Aorta (tissue), 5 donors: ENCODE measurements around the gene CDNF. TPM values are rescaled to one million over a fixed set of nuclear protein-coding genes. Genes with fewer than 3 reads are reported as not detected.

Experiments used
- ATAC-seq: fragments of 200-7000 bp; cut with Tn5 transposase; one replicate; pipeline ENCODE4 v1.9.1; 2022; ENCODE audit warnings: moderate library complexity; ENCODE audit not compliant: low FRiP score
- DNase-seq, 2 donors: peaks; one replicate each; pipeline ENCODE4 v3.0.0-alpha.2; 2020
- H3K27ac ChIP-seq, 2 donors: one replicate each; pipeline ENCODE4 v1.5.1; 2013; ENCODE audit warnings: low read length in 2 of 2, mild to moderate bottlenecking in 2 of 2, moderate library complexity in 2 of 2, control low read depth in 1 of 2, inconsistent platforms in 1 of 2, low read depth in 1 of 2
- H3K27me3 ChIP-seq, 2 donors: one replicate each; pipeline ENCODE4 v1.6.1; 2013; ENCODE audit warnings: control low read depth in 1 of 2, low read length in 1 of 2, mild to moderate bottlenecking in 1 of 2, moderate library complexity in 1 of 2; ENCODE audit not compliant: insufficient read depth in 2 of 2, control insufficient read depth in 1 of 2
- H3K36me3 ChIP-seq, 2 donors: one replicate each; pipeline ENCODE4 v1.6.1; 2013; ENCODE audit warnings: control low read depth in 1 of 2, low read length in 1 of 2, mild to moderate bottlenecking in 1 of 2; ENCODE audit not compliant: insufficient read depth in 2 of 2, control insufficient read depth in 1 of 2
- H3K4me1 ChIP-seq, 2 donors: one replicate each; pipeline ENCODE4 v1.6.1; 2013; ENCODE audit warnings: low read length in 2 of 2, control low read depth in 1 of 2, mild to moderate bottlenecking in 1 of 2, moderate library complexity in 1 of 2; ENCODE audit not compliant: insufficient read depth in 2 of 2, control insufficient read depth in 1 of 2
- H3K4me3 ChIP-seq, 2 donors: one replicate each; pipeline ENCODE4 v1.5.1; 2013; ENCODE audit warnings: low read length in 2 of 2, control low read depth in 1 of 2, mild to moderate bottlenecking in 1 of 2
- H3K9me3 ChIP-seq: one replicate; pipeline ENCODE4 v1.6.1; 2013; ENCODE audit warnings: mild to moderate bottlenecking, low read length; ENCODE audit not compliant: control insufficient read depth
- WGBS, 2 donors: extraction: QIAGEN DNeasy Blood & Tissue Kit; methylation state at CpG; one replicate each; pipeline ENCODE4 v1.1.7; 2013; 5-methylcytosine and 5-hydroxymethylcytosine counted together
- intact Hi-C, 2 donors: fragments of 100-400 bp; cut with DNase I; formaldehyde crosslinking; loops; one replicate each; pipeline versions ENCODE4 v1.14.2 to v1.15.0; 2022
- polyA plus RNA-seq, 2 donors: library from polyadenylated mRNA; stranded (reverse); fragments of 200-250 nt; gene quantifications; one replicate each; pipeline ENCODE4 v1.2.3, GENCODE V29; 2013
- total RNA-seq, 2 donors: library from RNA; stranded (reverse); fragmentation: NEBNext Ultra II Directional; extraction: Animal tissue kit (Norgen Biotek cat#: 25700); gene quantifications; one replicate each; pipeline ENCODE4 v1.2.1, GENCODE V29; 2021
- donor health status: healthy with polysubstance abuse.
- donor health status: Bipolar disorder and iron deficiency.
- donor health status: DM: no; HTN: no; CAD: no.
- donor health status: DM: no; HTN: no; CAD: no.
- donor health status: DM: yes; HTN: yes; CAD: no.

The CDNF gene
- total and polyA plus RNA-seq, 4 donors: 1.3 to 1.9 (median 1.9) TPM; not detected in 1

DNA sequence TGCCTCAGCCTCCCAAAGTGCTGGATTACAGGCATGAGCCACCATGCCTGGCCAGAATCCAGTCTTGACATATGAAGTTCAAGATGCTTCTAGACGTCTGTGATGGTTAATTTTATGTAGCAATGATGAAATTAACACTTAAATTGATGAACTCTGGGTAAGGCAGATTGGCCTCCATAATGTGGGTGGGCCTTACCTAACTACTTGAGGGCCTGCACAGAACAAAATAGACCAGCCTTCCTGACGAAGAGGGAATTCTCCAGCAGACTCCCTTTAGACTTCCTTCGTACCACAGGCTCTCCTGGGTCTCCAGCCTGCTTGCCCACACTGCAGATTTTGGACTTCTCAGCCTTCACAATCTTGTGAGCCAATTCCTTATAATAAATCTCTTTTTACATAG is 4.7 kb downstream of the CDNF start:
- intact Hi-C loops: no loop called here

DNA sequence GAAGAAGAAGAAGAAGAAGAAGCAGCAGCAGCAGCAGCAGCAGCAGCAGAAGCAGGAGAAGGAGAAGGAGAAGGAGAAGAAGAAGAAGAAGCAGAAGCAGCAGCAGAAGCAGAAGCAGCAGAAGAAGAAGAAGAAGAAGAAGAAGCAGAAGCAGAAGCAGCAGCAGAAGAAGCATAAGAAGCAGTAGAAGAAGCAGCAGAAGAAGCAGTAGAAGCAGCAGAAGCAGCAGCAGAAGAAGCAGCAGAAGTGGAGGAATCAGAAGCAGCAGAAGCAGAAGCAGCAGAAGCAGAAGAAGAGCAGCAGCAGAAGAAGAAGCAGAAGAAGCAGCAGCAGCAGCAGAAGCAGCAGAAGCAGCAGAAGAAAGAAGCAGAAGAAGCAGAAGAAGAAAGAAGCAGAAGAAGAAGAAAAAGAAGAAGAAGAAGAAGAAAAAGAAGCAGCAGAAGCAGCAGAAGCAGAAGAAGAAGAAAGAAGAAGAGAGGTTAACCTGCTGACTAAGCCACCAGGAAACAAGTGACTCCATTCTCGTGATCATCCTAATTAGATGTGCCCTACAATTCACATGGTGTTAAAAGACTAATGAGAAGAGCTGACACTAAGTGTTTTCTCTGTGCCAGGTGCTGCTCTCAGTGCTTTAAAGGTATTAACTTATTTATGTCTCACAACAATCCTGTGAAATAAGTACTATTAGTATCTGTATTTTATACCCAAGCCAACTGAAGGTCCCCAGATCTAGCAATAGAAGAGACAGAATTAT is 11.6 kb downstream of the CDNF start:
- H3K4me3 ChIP-seq: no peak overlapping the region
- H3K9me3 ChIP-seq: no peaks in the 10 kb centered on the region
- H3K4me1 ChIP-seq: no peaks in the 10 kb centered on the region
- ATAC-seq (no peak), DNase-seq (no peak)
- intact Hi-C loops: loop anchor here (5.0 to 10.0 kb wide), 2 partner anchors 91 to 329 kb away; no protein-coding TSS in a partner anchor
- no peaks in the 10 kb centered on the region for H3K36me3 ChIP-seq
- no peaks in the 10 kb centered on the region for H3K27me3 ChIP-seq
- WGBS, 2 donors: 72 to 80% methylated on average over 1 of the region's 1 CpG
- no peak overlapping the region for H3K27ac ChIP-seq

More for the DNA sequence above, 4.7 kb downstream of the CDNF start:
- no peak overlapping the region for H3K27ac ChIP-seq
- no peak overlapping the region for H3K4me3 ChIP-seq
- no peaks in the 10 kb centered on the region for H3K9me3 ChIP-seq
- H3K4me1 ChIP-seq: no peaks in the 10 kb centered on the region
- DNase-seq (no peak), ATAC-seq (no peak)
- H3K36me3 ChIP-seq: no peaks in the 10 kb centered on the region
- no peaks in the 10 kb centered on the region for H3K27me3 ChIP-seq
- WGBS, 2 donors: 77 to 79% methylated on average over 3 of the region's 3 CpGs

DNA sequence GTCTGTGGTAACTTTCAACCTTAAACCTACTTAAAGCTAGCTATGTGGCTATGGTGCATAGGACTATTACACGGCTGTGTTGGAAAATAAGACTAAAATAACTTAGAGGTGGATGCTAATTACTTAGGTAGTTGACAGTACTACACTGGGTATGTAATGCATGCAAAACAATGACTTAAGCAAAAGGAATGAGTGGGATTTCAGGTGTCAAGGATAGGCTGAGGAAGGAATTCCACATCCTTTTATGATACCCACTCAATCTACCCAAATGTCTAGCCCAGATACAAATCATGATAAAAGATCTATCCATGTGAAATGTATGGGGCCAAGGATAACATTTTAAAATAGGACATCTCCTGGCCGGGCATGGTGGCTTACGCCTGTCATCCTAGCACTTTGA is 13.9 kb downstream of the CDNF start:
- ATAC-seq: no peak
- WGBS, 2 donors: 83 to 88% methylated on average over 3 of the region's 3 CpGs
- intact Hi-C loops: loop anchor here (2.0 to 10.0 kb wide), 3 partner anchors 89 to 325 kb away; no protein-coding TSS in a partner anchor

DNA sequence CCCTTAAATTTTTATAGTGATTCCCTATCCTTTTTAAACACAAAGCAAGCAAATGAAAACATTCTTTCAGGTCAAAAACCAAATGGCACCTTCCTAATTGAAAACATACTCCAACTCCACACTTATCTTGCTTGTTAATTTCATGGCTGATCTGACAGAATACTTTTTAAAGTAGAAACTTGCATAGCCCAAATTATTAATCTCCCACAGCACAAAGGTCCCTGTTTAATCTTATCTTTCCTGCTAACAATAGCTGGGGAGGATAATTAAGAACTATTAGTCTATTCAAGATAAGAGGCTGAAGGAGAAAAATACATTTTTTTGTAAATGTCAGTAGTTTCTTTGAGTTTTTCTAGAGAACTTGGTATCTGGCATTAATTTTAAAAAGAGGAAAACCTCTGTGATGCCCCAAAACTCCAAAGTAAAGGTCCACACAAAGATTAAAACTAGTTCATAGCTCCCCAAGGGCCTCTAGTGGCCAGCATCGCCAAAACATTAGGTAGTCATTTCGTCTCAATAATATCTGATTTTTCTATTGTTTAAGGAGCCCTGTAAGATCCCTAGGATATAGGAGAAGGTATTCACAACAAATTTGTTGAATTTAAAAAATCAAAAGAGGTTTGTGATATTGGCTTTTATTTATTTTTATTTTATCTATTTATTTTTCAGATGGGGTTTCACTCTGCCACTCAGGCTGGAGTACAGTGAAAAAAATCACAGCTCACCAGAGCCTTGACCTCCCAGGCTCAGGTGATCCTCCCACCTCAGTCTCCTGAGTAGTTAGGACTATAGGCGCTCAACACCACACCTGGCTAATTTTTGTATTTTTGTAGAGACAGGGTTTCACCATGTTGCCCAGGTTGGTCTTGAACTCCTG is 14.7 kb downstream of the CDNF start:
- H3K9me3 ChIP-seq: no peaks in the 10 kb centered on the region
- no peaks in the 10 kb centered on the region for H3K4me1 ChIP-seq
- ATAC-seq (no peak), DNase-seq (no peak)
- H3K4me3 ChIP-seq: no peak overlapping the region
- intact Hi-C loops: loop anchor here (2.0 to 10.0 kb wide), 2 partner anchors 88 to 286 kb away; no protein-coding TSS in a partner anchor
- H3K36me3 ChIP-seq: no peaks in the 10 kb centered on the region
- H3K27ac ChIP-seq: no peak overlapping the region
- 27 to 31% methylated on average over 3 of the region's 3 CpGs for WGBS, 2 donors
- no peaks in the 10 kb centered on the region for H3K27me3 ChIP-seq

More for the DNA sequence above, 13.9 kb downstream of the CDNF start:
- Histone ChIP-seq H3K4me3 (no peak overlapping the region), H3K36me3 (no peaks in the 10 kb centered on the region), H3K27ac (no peak overlapping the region), H3K4me1 (no peaks in the 10 kb centered on the region), H3K27me3 (no peaks in the 10 kb centered on the region), H3K9me3 (no peaks in the 10 kb centered on the region)
- no peak for DNase-seq

DNA sequence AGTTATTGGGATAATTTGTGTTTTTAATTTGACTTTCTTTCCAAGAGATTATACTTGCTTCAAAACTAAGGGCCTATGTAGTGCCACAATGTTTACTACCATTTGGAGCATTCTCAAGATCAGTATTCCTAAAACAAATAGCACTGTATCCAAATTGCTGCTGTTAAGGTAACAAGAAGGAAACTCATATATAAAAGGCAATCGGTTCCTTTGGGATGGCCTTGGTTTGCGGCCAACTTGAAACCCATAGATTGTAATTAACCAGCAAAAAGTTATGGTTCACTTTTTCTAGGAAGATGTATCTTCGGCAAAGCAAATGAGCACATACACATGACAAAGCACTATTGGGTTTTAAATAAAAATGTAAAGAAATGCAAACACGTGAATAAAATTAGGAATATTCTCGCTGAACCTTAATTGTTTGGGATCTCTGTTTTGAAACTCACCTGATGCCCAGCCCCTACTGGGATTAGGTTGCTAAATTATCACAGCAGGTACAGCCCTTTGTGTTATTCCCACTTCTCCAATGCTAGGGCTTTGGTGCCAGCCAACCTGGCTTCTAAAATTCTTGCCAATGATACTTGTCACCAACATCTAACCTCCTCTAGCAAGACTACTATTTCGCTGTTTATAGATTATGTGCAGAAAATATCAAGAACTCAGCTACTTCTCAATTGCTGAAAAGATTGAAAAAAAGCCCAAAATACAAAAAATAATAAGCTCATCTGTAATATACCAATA is 16.0 kb downstream of the CDNF start:
- 77 to 85% methylated on average over 6 of the region's 6 CpGs for WGBS, 2 donors

DNA sequence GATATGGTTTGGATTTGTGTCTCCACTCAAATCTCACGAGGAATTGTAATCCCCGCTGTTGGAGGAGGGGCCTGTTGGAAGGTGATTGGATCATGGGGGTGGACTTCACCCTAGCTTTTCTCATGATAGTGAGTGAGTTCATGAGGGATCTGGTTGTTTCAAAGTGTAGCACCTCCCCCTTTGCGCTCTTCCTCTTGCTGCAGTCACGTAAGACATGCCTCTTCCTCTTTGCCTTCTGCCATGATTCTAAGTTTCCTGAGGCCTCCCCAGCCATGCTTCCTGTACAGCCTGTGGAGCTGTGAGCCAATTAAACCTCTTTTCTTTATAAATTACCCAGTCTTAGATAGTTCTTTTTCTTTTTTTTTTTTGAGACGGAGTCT is 17.1 kb downstream of the CDNF start:
- no peaks in the 10 kb centered on the region for H3K27me3 ChIP-seq
- WGBS, 2 donors: 94% methylated on average over 5 of the region's 5 CpGs
- H3K9me3 ChIP-seq: no peaks in the 10 kb centered on the region
- H3K36me3 ChIP-seq: no peaks in the 10 kb centered on the region
- H3K27ac ChIP-seq: no peak overlapping the region
- no peaks in the 10 kb centered on the region for H3K4me1 ChIP-seq
- no peak for DNase-seq
- intact Hi-C loops: loop anchor here in 1 of 2 donors (10.0 kb wide), 1 partner anchor 86 kb away; no protein-coding TSS in a partner anchor
- H3K4me3 ChIP-seq: no peak overlapping the region
- no peak for ATAC-seq

More for the DNA sequence above, 16.0 kb downstream of the CDNF start:
- DNase-seq (no peak), ATAC-seq (no peak)
- no peak overlapping the region for H3K27ac ChIP-seq
- no peaks in the 10 kb centered on the region for H3K4me1 ChIP-seq
- intact Hi-C loops: loop anchor here (2.0 to 10.0 kb wide), 2 partner anchors 87 to 285 kb away; no protein-coding TSS in a partner anchor
- H3K9me3 ChIP-seq: no peaks in the 10 kb centered on the region
- H3K36me3 ChIP-seq: no peaks in the 10 kb centered on the region
- H3K4me3 ChIP-seq: no peak overlapping the region
- H3K27me3 ChIP-seq: no peaks in the 10 kb centered on the region

DNA sequence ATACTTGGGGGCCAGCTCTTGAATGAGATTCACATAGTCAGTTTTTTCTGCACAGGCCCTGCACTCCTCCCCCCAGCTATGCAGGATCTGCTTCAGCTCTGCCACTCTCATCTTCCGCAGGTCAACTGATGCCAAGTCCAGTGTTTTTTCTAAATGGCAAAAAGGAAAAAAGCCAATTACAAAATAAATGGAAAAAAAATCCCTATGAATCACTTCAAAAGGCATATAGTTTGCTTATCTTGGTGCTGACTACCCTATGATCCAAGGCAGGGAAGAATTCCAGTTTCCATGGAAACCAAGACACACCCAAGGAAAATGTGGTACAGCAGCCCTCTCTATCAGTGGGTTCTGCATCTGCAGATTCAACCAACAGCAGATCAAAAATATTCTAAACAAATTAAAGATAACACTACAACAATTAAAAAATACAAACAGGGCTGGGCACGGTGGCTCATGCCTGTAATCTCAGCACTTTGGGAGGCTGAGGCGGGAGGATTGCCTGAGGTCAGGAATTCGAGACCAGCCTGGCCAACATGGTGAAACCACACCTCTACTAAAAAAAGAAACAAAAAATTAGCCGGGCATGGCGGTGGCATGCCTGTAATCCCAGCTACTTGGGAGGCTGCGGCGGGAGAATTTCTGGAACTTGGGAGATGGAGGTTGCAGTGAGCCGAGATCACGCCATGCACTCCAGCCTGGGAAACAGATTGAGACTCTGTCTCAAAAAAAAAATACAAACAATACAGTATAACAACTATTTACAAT is 17.6 kb downstream of the CDNF start:
- Histone ChIP-seq H3K4me3 (no peak overlapping the region), H3K9me3 (no peaks in the 10 kb centered on the region), H3K4me1 (no peaks in the 10 kb centered on the region), H3K36me3 (no peaks in the 10 kb centered on the region), H3K27me3 (no peaks in the 10 kb centered on the region), H3K27ac (no peak overlapping the region)
- WGBS, 2 donors: 66 to 68% methylated on average over 10 of the region's 10 CpGs
- DNase-seq (peak in 1 of 2 donors; percentile 43), ATAC-seq (no peak)
- intact Hi-C loops: loop anchor here in 1 of 2 donors (10.0 kb wide), 1 partner anchor 85 kb away; no protein-coding TSS in a partner anchor
